Natural killer cell (primary cell): ENCODE results near the gene GREM2. TPM values are rescaled to one million over a fixed set of nuclear protein-coding genes. Genes with fewer than 3 reads are reported as not detected.

ENCODE experiments used
- ATAC-seq, 3 donors: fragments of 150-1000 bp in 2 of 3; fragments of 200-7000 bp in 1 of 3; cut with Tn5 transposase; 1 replicate in 1 of 3; 2 replicates in 2 of 3; pipeline ENCODE4 v1.10.0; 2021; ENCODE audit warnings: mild to moderate bottlenecking in 2 of 3, moderate library complexity in 2 of 3
- DNase-seq, 2 donors: peaks; one replicate each; pipeline versions ENCODE4 v3.0.0 to v3.0.0-alpha.2; 2013 to 2021; ENCODE audit warnings: mixed read lengths in 1 of 2
- H3K27ac ChIP-seq: one replicate; pipeline ENCODE4 v1.5.1; 2013; ENCODE audit warnings: mild to moderate bottlenecking, low read length
- H3K27me3 ChIP-seq: one replicate; pipeline ENCODE4 v1.6.1; 2013; ENCODE audit warnings: low read length; ENCODE audit not compliant: control insufficient read depth, insufficient read depth
- H3K36me3 ChIP-seq: one replicate; pipeline ENCODE4 v1.6.1; 2013; ENCODE audit warnings: low read length; ENCODE audit not compliant: control insufficient read depth, insufficient read depth
- H3K4me1 ChIP-seq: one replicate; pipeline ENCODE4 v1.6.1; 2013; ENCODE audit warnings: low read length; ENCODE audit not compliant: control insufficient read depth, insufficient read depth
- H3K4me3 ChIP-seq: one replicate; pipeline ENCODE4 v1.5.1; 2013; ENCODE audit warnings: low read length
- H3K9me3 ChIP-seq: one replicate; pipeline ENCODE4 v1.6.1; 2013; ENCODE audit warnings: low read length; ENCODE audit not compliant: control insufficient read depth, insufficient read depth
- H3K27ac Mint-ChIP-seq, 2 donors: one replicate each; pipeline ENCODE4 v1.8.0; 2022; ENCODE audit warnings: mild to moderate bottlenecking in 2 of 2, mixed read lengths in 2 of 2, moderate library complexity in 1 of 2
- H3K27me3 Mint-ChIP-seq, 2 donors: one replicate each; pipeline ENCODE4 v1.8.0; 2022; ENCODE audit warnings: low read depth in 2 of 2, mixed read lengths in 2 of 2
- H3K36me3 Mint-ChIP-seq: one replicate; pipeline ENCODE4 v1.8.0; 2022; ENCODE audit warnings: mixed read lengths
- H3K4me1 Mint-ChIP-seq, 2 donors: one replicate each; pipeline ENCODE4 v1.8.0; 2022; ENCODE audit warnings: mixed read lengths in 2 of 2
- H3K4me3 Mint-ChIP-seq: one replicate; pipeline ENCODE4 v1.8.0; 2022; ENCODE audit warnings: mild to moderate bottlenecking, moderate library complexity, mixed read lengths
- H3K9me3 Mint-ChIP-seq, 2 donors: one replicate each; pipeline ENCODE4 v1.8.0; 2022; ENCODE audit warnings: mixed read lengths in 2 of 2
- WGBS: methylation state at CpG from one replicate; pipeline ENCODE4 v1.1.7; 2013; ENCODE audit warnings: missing lambda C conversion rate; ENCODE audit not compliant: insufficient coverage; 5-methylcytosine and 5-hydroxymethylcytosine counted together
- intact Hi-C: fragments of 100-400 bp; cut with micrococcal nuclease; formaldehyde crosslinking; loops from one replicate; pipeline ENCODE4 v1.14.2; 2022
- total RNA-seq, 4 donors: library from RNA; stranded (reverse); fragments of 120-200 nt in 1 of 4; gene quantifications; one replicate each; pipeline versions ENCODE4 v1.2.3 to v1.2.4, GENCODE V29; 2013 to 2022
- TF ChIP-seq, protein P1 (sequence below): fragments of 200-600 bp; IDR thresholded peaks from one replicate; pipeline ENCODE4 v1.8.0; 2022; ENCODE audit warnings: antibody characterized with exemption

The GREM2 gene
- total RNA-seq, 3 donors from 2014 or later (not counting 1 experiment from before 2014, with no cell fraction given) = 0.08 to 0.34 TPM; not detected in 1

DNA sequence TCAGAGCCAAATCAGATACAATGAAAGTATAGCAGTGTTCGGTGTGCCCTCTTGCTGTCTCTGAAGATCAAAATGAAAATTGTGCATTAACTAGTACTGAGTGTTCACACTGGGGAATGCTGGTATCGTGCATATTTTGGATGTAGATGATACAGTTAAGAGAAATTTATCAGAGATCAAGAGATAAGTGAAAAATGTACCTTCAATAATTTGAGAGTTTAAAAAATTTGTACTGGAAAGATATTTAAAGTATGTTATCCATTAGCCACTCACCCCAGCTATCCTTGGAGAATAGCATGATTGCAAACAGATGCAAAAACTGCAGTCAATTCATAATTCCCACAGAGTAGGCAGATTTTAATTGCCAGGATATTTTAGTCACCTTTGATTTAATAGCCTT is 56.4 kb downstream of the GREM2 start:
- Histone ChIP-seq H3K4me3 (no peak overlapping the region), H3K27ac (no peak overlapping the region), H3K4me1 (no peaks in the 10 kb centered on the region), H3K9me3 (no peaks in the 10 kb centered on the region), H3K27me3 (no peaks in the 10 kb centered on the region), H3K36me3 (no peaks in the 10 kb centered on the region)
- ATAC-seq = no peak
- no peaks in the 10 kb centered on the region for H3K9me3 Mint-ChIP-seq
- no peaks in the 10 kb centered on the region for H3K36me3 Mint-ChIP-seq
- intact Hi-C loops = no loop called here
- H3K4me1 Mint-ChIP-seq = no peaks in the 10 kb centered on the region
- peaks cover 10 to 11% of the 10 kb centered on the region in 2 donors for H3K27me3 Mint-ChIP-seq
- DNase-seq = no peak
- no peak overlapping the region for H3K4me3 Mint-ChIP-seq
- TF ChIP-seq, protein P1, sequence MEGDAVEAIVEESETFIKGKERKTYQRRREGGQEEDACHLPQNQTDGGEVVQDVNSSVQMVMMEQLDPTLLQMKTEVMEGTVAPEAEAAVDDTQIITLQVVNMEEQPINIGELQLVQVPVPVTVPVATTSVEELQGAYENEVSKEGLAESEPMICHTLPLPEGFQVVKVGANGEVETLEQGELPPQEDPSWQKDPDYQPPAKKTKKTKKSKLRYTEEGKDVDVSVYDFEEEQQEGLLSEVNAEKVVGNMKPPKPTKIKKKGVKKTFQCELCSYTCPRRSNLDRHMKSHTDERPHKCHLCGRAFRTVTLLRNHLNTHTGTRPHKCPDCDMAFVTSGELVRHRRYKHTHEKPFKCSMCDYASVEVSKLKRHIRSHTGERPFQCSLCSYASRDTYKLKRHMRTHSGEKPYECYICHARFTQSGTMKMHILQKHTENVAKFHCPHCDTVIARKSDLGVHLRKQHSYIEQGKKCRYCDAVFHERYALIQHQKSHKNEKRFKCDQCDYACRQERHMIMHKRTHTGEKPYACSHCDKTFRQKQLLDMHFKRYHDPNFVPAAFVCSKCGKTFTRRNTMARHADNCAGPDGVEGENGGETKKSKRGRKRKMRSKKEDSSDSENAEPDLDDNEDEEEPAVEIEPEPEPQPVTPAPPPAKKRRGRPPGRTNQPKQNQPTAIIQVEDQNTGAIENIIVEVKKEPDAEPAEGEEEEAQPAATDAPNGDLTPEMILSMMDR = no peak
- no peak overlapping the region for H3K27ac Mint-ChIP-seq
- 87% methylated on average over 2 of the region's 2 CpGs for WGBS

DNA sequence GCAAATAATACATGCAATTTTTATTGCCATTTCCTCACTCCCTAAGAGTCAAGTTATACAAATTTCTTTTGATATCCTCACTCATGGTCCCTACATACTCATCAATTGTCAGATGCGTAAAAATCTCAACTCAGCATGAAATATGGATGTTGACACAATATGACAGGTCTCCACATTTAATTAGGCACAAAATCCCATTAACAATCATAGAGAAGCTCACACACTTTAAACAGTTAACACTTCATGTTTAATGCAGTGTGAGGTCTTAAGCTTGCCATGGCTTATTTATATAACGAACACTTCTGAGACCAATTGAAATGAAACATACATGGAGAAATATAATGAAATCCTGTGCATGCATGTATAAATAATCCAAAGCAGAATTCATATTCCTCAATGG is 58.6 kb downstream of the GREM2 start:
- H3K27ac Mint-ChIP-seq = no peak overlapping the region
- DNase-seq = no peak
- no peaks in the 10 kb centered on the region for H3K27me3 ChIP-seq
- peaks cover 16 to 18% of the 10 kb centered on the region in 2 donors for H3K27me3 Mint-ChIP-seq
- 92% methylated on average over 1 of the region's 2 CpGs for WGBS
- H3K4me1 ChIP-seq = no peaks in the 10 kb centered on the region
- intact Hi-C loops = no loop called here
- no peak overlapping the region for H3K4me3 ChIP-seq
- H3K9me3 ChIP-seq = no peaks in the 10 kb centered on the region
- no peaks in the 10 kb centered on the region for H3K4me1 Mint-ChIP-seq
- H3K36me3 Mint-ChIP-seq = no peaks in the 10 kb centered on the region
- ATAC-seq = no peak
- TF ChIP-seq, protein P1 = no peak
- H3K4me3 Mint-ChIP-seq = no peak overlapping the region
- no peak overlapping the region for H3K27ac ChIP-seq
- H3K9me3 Mint-ChIP-seq = no peaks in the 10 kb centered on the region
- H3K36me3 ChIP-seq = no peaks in the 10 kb centered on the region

DNA sequence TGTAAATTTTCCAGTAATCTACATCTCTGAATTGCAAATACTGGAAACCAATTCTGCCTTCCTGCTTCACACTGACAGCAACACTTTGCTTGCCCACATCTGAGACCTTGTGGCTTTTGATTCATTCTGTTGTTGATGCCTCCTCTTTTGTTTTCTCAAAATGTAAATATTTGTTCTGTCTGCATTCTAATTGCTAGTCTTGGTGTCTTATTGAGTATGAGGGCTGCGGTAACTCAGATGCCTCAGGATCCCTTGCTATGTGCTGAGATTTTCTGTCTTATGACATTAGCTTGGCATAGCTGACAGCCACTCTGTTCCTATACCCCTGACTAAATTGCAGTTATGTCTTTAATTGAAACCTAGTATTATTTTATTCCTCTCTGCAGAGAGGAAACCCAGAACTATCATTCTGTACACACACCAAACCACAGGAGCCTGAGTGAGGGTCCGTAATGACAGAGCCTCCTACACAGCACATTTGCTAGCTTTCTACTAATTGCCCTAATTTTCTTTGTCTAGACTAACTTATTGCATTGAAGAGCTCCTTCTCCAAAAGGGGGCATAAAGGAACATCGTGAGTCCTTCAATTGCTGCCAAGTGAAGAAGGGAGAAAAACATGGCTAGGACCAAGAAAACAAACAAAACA is 72.1 kb downstream of the GREM2 start:
- H3K27me3 ChIP-seq = no peaks in the 10 kb centered on the region
- intact Hi-C loops = no loop called here
- WGBS = 33% methylated on average over 3 of the region's 3 CpGs
- no peaks in the 10 kb centered on the region for H3K9me3 ChIP-seq
- Mint-ChIP-seq H3K27ac (peak overlapping the region in 1 of 2 donors; percentile 39), H3K4me3 (peak overlapping the region; percentile 50), H3K4me1 (peaks cover 17% of the 10 kb centered on the region in 2 donors), H3K36me3 (peaks cover 15% of the 10 kb centered on the region), H3K27me3 (peaks cover 4 to 22% of the 10 kb centered on the region in 2 donors), H3K9me3 (no peaks in the 10 kb centered on the region)
- H3K4me3 ChIP-seq = no peak overlapping the region
- ATAC-seq = peak; percentile 36 to 74 (median 37)
- H3K4me1 ChIP-seq = peaks cover 13% of the 10 kb centered on the region
- TF ChIP-seq, protein P1 = no peak
- no peak overlapping the region for H3K27ac ChIP-seq
- peak in 1 of 2 donors; percentile 28 for DNase-seq
- no peaks in the 10 kb centered on the region for H3K36me3 ChIP-seq
